CD14-positive monocyte (primary cell): ENCODE results near the gene ZNF25. TPM values are rescaled to one million over a fixed set of nuclear protein-coding genes. Genes with fewer than 3 reads are reported as not detected.

Experiments
- DNase-seq, 3 donors: peaks; one replicate each; pipeline ENCODE4 v3.0.0-alpha.2; 2011 to 2022
- H2AFZ ChIP-seq: 2 replicates; pipeline ENCODE4 v1.6.0; 2012; ENCODE audit warnings: mild to moderate bottlenecking, low read depth, low read length, inconsistent platforms; ENCODE audit not compliant: insufficient read depth, poor library complexity, severe bottlenecking
- H3K27ac ChIP-seq, 2 donors: 1 replicate in 1 of 2; 2 replicates in 1 of 2; pipeline ENCODE4 v1.5.1; 2012 to 2013; ENCODE audit warnings: low read length in 2 of 2, control low read depth in 1 of 2, inconsistent platforms in 1 of 2, low read depth in 1 of 2, mild to moderate bottlenecking in 1 of 2
- H3K27me3 ChIP-seq, 2 donors: one replicate each; pipeline versions ENCODE4 v1.6.0 to v1.6.1; 2011 to 2013; ENCODE audit warnings: low read length in 2 of 2; ENCODE audit not compliant: control insufficient read depth in 2 of 2, insufficient read depth in 2 of 2
- H3K36me3 ChIP-seq, 2 donors: replicated peaks in 1 of 2; 1 replicate in 1 of 2; 2 replicates in 1 of 2; pipeline versions ENCODE4 v1.5.1 to v1.6.1; 2012 to 2013; ENCODE audit warnings: low read length in 2 of 2, control low read depth in 1 of 2, inconsistent platforms in 1 of 2, mild to moderate bottlenecking in 1 of 2; ENCODE audit not compliant: insufficient read depth in 2 of 2, control insufficient read depth in 1 of 2
- H3K4me1 ChIP-seq, 2 donors: 1 replicate in 1 of 2; 2 replicates in 1 of 2; pipeline versions ENCODE4 v1.5.1 to v1.6.1; 2012 to 2013; ENCODE audit warnings: low read length in 2 of 2, control low read depth in 1 of 2, inconsistent platforms in 1 of 2, mild to moderate bottlenecking in 1 of 2, moderate library complexity in 1 of 2; ENCODE audit not compliant: insufficient read depth in 2 of 2, control insufficient read depth in 1 of 2
- H3K4me2 ChIP-seq: replicated peaks from 2 replicates; pipeline ENCODE3; 2012; ENCODE audit warnings: low read length, moderate library complexity, mild to moderate bottlenecking; ENCODE audit not compliant: poor library complexity, severe bottlenecking; ENCODE audit errors: extremely low read depth
- H3K4me3 ChIP-seq, 3 experiments: fragments of 200-600 bp in 1 of 3; sonication (generic) in 1 of 3; replicated peaks in 1 of 3; 1 replicate in 2 of 3; 2 replicates in 1 of 3; pipeline ENCODE4 v1.5.1; 2011 to 2013; ENCODE audit warnings: low read length in 3 of 3, mild to moderate bottlenecking in 3 of 3, control low read depth in 2 of 3, low read depth in 2 of 3, inconsistent platforms in 1 of 3, moderate library complexity in 1 of 3
- H3K79me2 ChIP-seq: 2 replicates; pipeline ENCODE4 v1.6.0; 2012; ENCODE audit warnings: mild to moderate bottlenecking, control low read depth, inconsistent platforms, low read length, moderate library complexity; ENCODE audit not compliant: insufficient read depth
- H3K9ac ChIP-seq: 2 replicates; pipeline ENCODE4 v1.6.0; 2017; ENCODE audit warnings: low read length, mild to moderate bottlenecking; ENCODE audit not compliant: insufficient read depth, poor library complexity, severe bottlenecking
- H3K9me3 ChIP-seq, 2 donors: replicated peaks in 1 of 2; 1 replicate in 1 of 2; 2 replicates in 1 of 2; pipeline versions ENCODE4 v1.5.1 to v1.6.1; 2012 to 2013; ENCODE audit warnings: low read length in 2 of 2, control low read depth in 1 of 2; ENCODE audit not compliant: control insufficient read depth in 1 of 2, insufficient read depth in 1 of 2
- H4K20me1 ChIP-seq: 2 replicates; pipeline ENCODE4 v1.6.0; 2012; ENCODE audit warnings: mild to moderate bottlenecking, low read length, control low read depth, moderate library complexity; ENCODE audit not compliant: insufficient read depth
- H3K27ac Mint-ChIP-seq, 7 donors: one replicate each; pipeline ENCODE4 v1.8.0; 2020; ENCODE audit warnings: mild to moderate bottlenecking in 7 of 7, mixed read lengths in 7 of 7, moderate library complexity in 6 of 7, inconsistent platforms in 2 of 7
- H3K27me3 Mint-ChIP-seq, 3 donors: one replicate each; pipeline ENCODE4 v1.8.0; 2021 to 2022; ENCODE audit warnings: low read depth in 3 of 3, mild to moderate bottlenecking in 3 of 3, mixed read lengths in 3 of 3, moderate library complexity in 3 of 3, inconsistent platforms in 1 of 3
- H3K36me3 Mint-ChIP-seq, 2 donors: one replicate each; pipeline ENCODE4 v1.8.0; 2020; ENCODE audit warnings: mixed read lengths in 2 of 2, inconsistent platforms in 1 of 2, mild to moderate bottlenecking in 1 of 2
- H3K4me1 Mint-ChIP-seq: one replicate; pipeline ENCODE4 v1.8.0; 2020; ENCODE audit warnings: mild to moderate bottlenecking, mixed read lengths
- H3K4me3 Mint-ChIP-seq, 2 donors: one replicate each; pipeline ENCODE4 v1.8.0; 2020; ENCODE audit warnings: mild to moderate bottlenecking in 2 of 2, mixed read lengths in 2 of 2, moderate library complexity in 1 of 2
- H3K9me3 Mint-ChIP-seq, 7 donors: one replicate each; pipeline ENCODE4 v1.8.0; 2020 to 2022; ENCODE audit warnings: mixed read lengths in 7 of 7, mild to moderate bottlenecking in 6 of 7, moderate library complexity in 6 of 7, inconsistent platforms in 2 of 7
- CTCF ChIP-seq: fragments of 200-600 bp; IDR thresholded peaks from one replicate; pipeline ENCODE4 v1.8.0; 2022; ENCODE audit warnings: antibody characterized with exemption, mild to moderate bottlenecking
- WGBS: methylation state at CpG from one replicate; pipeline ENCODE4 v1.1.5; 2013; ENCODE audit warnings: missing lambda C conversion rate; ENCODE audit not compliant: insufficient coverage; 5-methylcytosine and 5-hydroxymethylcytosine counted together
- intact Hi-C, 2 donors: fragments of 100-400 bp; cut with micrococcal nuclease; formaldehyde crosslinking; loops; one replicate each; pipeline versions ENCODE4 v1.15.0 to v1.15.1; 2023
- polyA plus RNA-seq, 3 donors: library from polyadenylated mRNA; depleted of rRNA in 1 of 3; unstranded in 2 of 3; stranded (reverse) in 1 of 3; fragments of 300-500 nt in 2 of 3; fragments of >200 nt in 1 of 3; fragmentation: Illumina TruSeq in 2 of 3; gene quantifications; 1 replicate in 2 of 3; 2 replicates in 1 of 3; pipeline ENCODE4 v1.2.3, GENCODE V29; 2012 to 2021

Gene ZNF25
- polyA plus RNA-seq, 3 donors = 5.5 to 6.7 (median 6.2) TPM

GRCh38 chr10:37952043-37952755, 24.2 kb downstream of the ZNF25 start:
- no peak for TF ChIP-seq CTCF
- Histone ChIP-seq H3K36me3 (peaks cover 41 to 79% of the 10 kb centered on the region in 2 donors), H4K20me1 (no peaks in the 10 kb centered on the region), H3K9me3 (peaks cover 0 to 12% of the 10 kb centered on the region in 2 donors), H3K9ac (no peak overlapping the region), H3K4me1 (peaks cover 4 to 8% of the 10 kb centered on the region in 2 donors), H2AFZ (no peak overlapping the region), H3K4me3 (no peak overlapping the region), H3K27me3 (no peaks in the 10 kb centered on the region), H3K27ac (peak overlapping the region in 1 of 2 donors; percentile 50), H3K4me2 (no peak overlapping the region), H3K79me2 (no peaks in the 10 kb centered on the region)
- Mint-ChIP-seq H3K4me1 (peaks cover 16% of the 10 kb centered on the region), H3K4me3 (no peak overlapping the region), H3K27ac (peak overlapping the region in 4 of 7 donors; percentile 3 to 82 (median 56)), H3K9me3 (peaks cover 2 to 12% (median 4%) of the 10 kb centered on the region in 7 donors), H3K27me3 (peaks cover 0 to 1% (median 0%) of the 10 kb centered on the region in 3 donors), H3K36me3 (peaks cover 69 to 71% of the 10 kb centered on the region in 2 donors)
- intact Hi-C loops = no loop called here
- DNase-seq = no peak
- no CpG with 5 or more reads among the region's 2 CpGs for WGBS

DNA sequence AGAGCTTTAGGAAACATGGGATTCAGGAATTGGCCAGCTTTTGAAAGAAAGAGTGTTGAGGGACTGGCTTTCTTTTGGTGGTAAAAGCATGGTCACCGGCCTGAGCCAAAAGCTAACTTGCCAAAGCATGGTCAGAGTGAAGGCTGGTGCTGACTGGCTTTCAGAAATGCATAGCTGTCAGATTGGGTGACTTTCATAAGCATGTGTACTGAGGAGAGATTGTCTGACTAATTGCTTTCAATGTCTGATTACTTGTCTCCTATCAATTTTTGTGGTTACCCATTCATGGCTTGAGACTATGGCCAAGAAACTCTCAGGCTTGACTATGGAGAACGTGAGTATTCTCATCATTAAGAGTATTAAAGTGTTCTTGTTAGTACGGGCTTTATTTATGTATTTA, 28.2 kb downstream of the ZNF25 start:
- 90% methylated on average over 2 of the region's 3 CpGs for WGBS

More for the DNA sequence above, 28.2 kb downstream of the ZNF25 start:
- Histone ChIP-seq H3K9me3 (peaks cover 0 to 6% of the 10 kb centered on the region in 2 donors), H3K79me2 (no peaks in the 10 kb centered on the region), H3K36me3 (peaks cover 14 to 40% of the 10 kb centered on the region in 2 donors), H3K9ac (no peak overlapping the region), H3K4me3 (no peak overlapping the region), H4K20me1 (no peaks in the 10 kb centered on the region), H3K27me3 (no peaks in the 10 kb centered on the region), H3K27ac (no peak overlapping the region), H2AFZ (no peak overlapping the region), H3K4me2 (no peak overlapping the region), H3K4me1 (peaks cover 4 to 8% of the 10 kb centered on the region in 2 donors)
- intact Hi-C loops = no loop called here
- Mint-ChIP-seq H3K4me1 (peaks cover 13% of the 10 kb centered on the region), H3K36me3 (peaks cover 32 to 35% of the 10 kb centered on the region in 2 donors), H3K27ac (no peak overlapping the region), H3K4me3 (no peak overlapping the region), H3K27me3 (peaks cover 0 to 1% (median 1%) of the 10 kb centered on the region in 3 donors), H3K9me3 (peaks cover 0 to 21% (median 17%) of the 10 kb centered on the region in 7 donors)
- DNase-seq = no peak
- no peak for TF ChIP-seq CTCF
